NCI-H1417 (cell line): ENCODE measurements around the gene ALG6.
A peak's percentile ranks its signal among the peaks of the same experiment; 100 is the strongest.

ENCODE experiments used
- DNase-seq, 3 experiments: peaks; one replicate each; lab custom pipeline; 2025; lab: John Stamatoyannopoulos, UW

The ALG6 gene

GRCh38 chr1:63367215-63368103 is at the start of gene ALG6:
Gene ALG6 (plus strand): TSS chr1:63367627. CDS start chr1:63370978, 3,351 bp downstream.
- DNase-seq, result peak; percentile 95 to 96 (median 96)

DNA sequence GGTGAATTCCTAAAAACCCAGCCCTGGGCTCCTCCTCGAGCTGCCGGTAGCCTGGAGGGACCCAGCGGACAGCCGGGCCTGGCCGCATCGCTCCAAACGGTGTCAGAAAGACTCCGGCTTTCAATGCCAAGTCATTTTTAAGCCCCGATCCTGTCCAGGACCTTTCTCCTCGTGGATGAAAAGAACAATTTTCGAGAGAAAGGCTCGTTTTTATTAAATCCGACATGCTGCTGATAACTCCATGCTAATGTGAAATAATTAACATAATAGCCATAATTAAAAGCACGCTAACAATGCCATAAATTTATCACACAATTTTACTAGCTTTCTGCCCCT is 49.6 kb upstream of the ALG6 start:
- no peak for DNase-seq

DNA sequence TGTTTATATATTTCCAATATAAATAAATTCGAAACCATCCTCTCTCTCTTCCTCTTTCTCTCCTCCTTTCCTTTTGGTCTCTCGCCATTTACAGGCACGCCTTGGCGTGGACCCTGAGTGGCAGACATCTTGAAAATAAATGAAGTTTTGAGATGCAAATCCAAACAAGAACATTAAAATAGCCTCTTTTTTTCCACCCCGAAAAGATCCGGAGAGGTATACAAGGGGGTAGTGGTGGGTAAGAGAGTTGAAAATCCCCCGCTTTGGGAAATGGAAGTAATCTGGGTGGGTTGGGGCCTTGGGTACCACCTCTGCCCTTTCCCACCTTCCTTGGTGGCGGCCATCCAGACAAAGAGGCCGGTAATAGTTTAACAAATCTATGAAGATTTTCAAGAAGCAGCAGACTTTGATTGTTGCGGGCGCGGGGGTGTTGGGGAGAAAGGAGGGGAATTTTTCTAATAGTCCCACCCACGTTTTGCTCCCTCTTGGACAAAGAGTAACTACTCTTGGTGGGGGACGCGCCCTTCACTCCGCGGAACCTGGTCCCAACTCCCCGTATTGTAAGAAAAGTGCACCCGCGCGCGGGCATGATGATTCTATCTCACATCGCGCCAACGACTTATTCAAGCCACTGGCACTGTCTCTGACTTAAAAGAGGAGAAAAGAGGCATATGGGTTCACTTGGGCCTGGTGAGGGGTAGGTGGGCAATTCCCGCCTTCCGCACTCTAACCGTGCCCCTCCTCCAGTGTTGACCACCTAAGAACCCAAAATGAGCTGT is 49.0 kb upstream of the ALG6 start:
- DNase-seq, result no peak

DNA sequence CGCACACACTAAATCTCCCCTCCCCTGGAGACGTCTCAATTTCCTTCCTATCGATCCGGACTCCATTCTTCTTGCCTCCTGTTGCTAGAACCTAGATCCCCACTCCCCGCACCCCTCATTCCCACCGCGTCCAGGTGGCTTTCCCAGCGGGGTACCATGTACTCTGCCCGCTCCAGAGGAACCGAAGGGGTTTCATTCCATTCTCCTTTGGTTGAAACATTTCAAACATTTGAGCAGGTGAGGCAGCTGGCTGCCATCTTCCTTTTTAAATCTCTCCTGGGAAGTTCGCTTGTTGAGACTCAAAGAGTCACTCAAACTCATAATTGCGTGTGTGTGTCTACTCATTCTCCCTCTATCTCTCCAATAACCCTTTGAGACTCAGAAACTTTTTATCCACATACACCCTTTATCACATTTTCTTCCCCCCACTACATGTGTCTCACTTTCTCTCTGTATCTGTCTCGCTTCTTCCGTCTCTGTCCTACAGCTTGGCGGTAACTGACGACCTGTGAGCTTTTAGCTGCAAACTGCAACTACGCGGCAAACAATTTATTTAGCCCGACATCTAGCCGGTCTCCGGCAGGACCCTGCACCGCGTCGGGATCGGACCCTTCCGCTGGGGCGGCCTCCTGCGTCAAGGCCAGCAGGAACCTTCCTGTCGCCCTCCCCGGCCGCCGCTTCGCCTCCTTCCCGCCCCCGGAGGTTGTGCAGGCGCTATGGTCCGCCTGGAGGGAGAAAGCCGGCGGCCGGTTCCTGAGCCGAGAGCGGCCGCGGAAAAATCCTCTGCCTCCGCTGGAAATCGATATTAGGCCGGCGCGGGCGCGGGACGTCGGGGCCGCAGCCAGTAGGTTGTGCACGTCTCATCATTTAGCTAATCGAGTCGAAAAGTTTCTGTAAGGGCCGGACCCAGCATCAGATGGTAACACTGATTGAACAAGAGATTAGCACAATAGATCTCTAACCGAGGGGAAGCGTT is 48.1 kb upstream of the ALG6 start:
- no peak for DNase-seq

DNA sequence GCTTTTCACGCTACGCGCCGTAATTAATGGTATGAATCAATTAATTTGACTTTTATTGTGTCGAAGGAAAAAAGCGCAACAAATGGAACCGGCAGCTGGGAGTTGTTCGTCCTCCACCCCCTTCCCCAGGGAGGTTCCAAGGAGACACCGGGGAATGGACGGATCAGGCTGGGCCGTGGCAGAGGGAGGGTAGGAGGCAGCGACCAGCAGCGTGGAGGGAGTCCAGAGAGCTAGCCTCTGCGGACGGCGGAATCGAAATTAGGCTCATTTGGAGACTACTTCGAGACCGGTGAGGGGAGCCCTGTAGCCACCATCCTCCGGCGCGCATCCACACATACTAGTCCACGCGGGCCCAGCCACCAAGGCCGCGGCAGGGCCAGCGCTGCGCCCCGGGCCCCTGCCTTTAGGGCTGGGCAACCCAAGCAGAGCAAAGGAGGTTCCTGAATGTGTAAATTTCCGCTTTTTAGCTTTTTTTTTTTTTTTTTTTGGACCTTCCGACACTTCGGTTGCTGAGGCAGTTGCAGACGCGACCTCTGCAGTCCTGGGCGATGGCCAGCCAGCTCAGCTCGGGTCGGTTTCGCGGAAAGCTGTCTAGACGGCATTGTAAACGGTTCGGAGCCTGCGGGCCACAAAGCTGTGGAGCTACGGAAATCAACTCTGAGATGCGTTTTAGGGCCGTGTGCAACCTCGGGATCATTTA is 47.3 kb upstream of the ALG6 start:
- DNase-seq, result no peak

- DNase-seq, result no peak
These were observed 46.2 kb upstream of the ALG6 start for GRCh38 chr1:63321066-63321784.

DNA sequence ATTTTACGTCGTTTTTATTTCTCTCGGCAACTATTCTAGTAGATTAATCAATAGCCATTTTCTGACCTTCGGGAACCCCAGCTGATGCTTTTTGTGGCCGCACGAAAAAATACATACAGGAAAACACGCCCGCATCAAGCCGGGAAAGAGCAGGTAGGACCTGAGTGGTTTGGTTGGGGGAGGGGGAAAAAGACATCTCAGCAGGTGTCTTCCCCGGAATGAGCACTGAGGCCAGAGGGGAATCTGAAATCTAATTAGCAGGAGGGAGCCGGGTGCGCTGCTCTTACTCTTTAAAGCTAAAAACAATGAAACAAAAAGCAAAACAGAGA is 45.7 kb upstream of the ALG6 start:
- DNase-seq, result peak in 1 of 3 experiments; percentile 59

- DNase-seq, result peak; percentile 70 to 79 (median 78)
These were observed 45.1 kb upstream of the ALG6 start, which contains the start of gene FOXD3 for GRCh38 chr1:63322114-63322943. Gene FOXD3 (plus strand): TSS chr1:63322567. CDS start chr1:63323059, 492 bp downstream.

DNA sequence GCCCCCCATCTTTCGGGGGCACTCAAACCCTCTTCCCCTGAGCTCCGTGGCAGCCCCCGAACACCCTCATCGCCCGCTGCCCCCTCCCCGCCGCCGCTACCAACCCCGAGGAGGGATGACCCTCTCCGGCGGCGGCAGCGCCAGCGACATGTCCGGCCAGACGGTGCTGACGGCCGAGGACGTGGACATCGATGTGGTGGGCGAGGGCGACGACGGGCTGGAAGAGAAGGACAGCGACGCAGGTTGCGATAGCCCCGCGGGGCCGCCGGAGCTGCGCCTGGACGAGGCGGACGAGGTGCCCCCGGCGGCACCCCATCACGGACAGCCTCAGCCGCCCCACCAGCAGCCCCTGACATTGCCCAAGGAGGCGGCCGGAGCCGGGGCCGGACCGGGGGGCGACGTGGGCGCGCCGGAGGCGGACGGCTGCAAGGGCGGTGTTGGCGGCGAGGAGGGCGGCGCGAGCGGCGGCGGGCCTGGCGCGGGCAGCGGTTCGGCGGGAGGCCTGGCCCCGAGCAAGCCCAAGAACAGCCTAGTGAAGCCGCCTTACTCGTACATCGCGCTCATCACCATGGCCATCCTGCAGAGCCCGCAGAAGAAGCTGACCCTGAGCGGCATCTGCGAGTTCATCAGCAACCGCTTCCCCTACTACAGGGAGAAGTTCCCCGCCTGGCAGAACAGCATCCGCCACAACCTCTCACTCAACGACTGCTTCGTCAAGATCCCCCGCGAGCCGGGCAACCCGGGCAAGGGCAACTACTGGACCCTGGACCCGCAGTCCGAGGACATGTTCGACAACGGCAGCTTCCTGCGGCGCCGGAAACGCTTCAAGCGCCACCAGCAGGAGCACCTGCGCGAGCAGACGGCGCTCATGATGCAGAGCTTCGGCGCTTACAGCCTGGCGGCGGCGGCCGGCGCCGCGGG is 44.2 kb upstream of the ALG6 start:
- peak; percentile 68 to 88 (median 83) for DNase-seq

- DNase-seq, result peak; percentile 68 to 88 (median 80)
These were observed 43.3 kb upstream of the ALG6 start for GRCh38 chr1:63323865-63324778.

- DNase-seq, result no peak
These were observed 42.7 kb upstream of the ALG6 start for GRCh38 chr1:63324779-63325119.

DNA sequence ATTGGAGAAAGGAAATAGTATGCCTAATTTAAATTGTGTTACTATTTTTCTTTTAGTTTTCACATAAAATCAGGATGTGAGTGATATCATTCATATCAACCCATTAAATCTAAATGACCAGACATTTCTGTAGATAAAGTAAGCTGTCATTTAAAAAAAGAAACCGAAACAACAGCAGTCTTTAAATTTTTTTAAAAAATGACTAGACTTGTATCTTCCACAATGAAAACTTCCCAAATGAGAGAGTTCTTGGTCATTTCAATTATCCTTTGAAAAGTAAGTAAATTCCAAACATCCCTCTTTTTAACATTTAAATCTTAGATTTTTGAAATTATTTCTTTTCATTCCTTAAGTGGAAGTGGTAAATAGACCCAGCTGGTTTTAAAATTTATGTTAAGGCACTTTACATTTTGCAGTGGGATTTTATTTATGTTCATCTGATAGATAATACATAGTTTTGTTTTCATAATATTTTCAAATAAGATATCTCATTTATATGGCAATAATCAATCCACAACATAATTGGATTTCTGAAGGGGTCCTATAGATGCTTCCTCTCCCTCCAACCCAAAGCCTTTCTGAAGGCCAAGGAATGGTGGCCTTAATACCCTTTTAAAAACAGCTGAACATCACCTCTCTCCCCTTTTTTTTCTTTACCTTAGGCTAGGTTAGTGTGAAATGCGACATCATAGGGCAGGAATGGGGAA is 42.0 kb upstream of the ALG6 start:
- DNase-seq, result no peak

GRCh38 chr1:63326106-63326472 is 41.3 kb upstream of the ALG6 start:
- no peak for DNase-seq

- DNase-seq, result no peak
These were observed 40.7 kb upstream of the ALG6 start for GRCh38 chr1:63326473-63327380.

DNA sequence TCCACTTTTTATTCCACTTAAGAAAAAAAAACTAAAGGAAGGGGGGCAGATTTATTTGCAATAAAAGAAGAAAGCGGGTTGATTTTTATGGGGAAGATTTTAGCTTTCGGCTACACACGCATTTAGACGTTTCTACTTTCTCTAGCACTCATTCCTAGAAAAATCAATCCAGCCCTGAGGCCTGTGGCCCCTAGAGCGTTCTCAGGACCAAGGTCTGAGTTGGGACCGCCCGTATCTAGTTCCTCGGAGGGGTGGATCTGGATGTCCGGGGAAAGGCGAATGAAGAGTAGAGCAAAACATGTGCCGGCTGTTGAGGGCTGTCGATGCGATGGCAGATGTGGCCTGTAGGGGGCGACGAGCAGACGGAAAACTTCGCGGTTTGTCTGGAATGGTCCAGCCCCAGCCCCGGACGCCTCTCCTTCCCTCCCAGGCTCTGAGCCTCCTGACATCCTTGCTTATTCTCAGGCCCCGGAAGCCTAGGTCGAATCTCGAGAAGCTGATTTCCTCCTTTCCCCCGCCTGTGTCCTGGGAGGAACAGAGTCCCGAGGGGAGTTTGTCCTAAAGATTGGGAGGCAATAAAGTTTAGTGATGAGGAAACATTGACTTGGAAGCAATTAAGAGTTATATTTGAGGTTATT is 39.9 kb upstream of the ALG6 start:
- peak in 1 of 3 experiments; percentile 68 for DNase-seq

GRCh38 chr1:63328122-63328521 is 39.3 kb upstream of the ALG6 start:
- DNase-seq, result no peak
